HepG2 (cell line): ENCODE results near the gene ALKBH2. TPM values are rescaled to one million over a fixed set of nuclear protein-coding genes. Genes with fewer than 3 reads are reported as not detected.
A peak's percentile ranks its signal among the peaks of the same experiment; 100 is the strongest.

Experiments
- EED ChIP-seq: sonication (generic); formaldehyde crosslinking; IDR thresholded peaks from 2 replicates; pipeline ENCODE4 v1.5.0; 2020; ENCODE audit warnings: mild to moderate bottlenecking, missing genetic modification reagents
- FOXJ3 ChIP-seq: sonication (generic); formaldehyde crosslinking; IDR thresholded peaks from 2 replicates; pipeline ENCODE4 v1.4.0; 2020; ENCODE audit warnings: missing genetic modification reagents, mild to moderate bottlenecking, borderline replicate concordance
- HDAC6 ChIP-seq: fragments of 200-600 bp; sonication (generic); IDR thresholded peaks from 2 replicates; pipeline ENCODE4 v1.7.0; 2017; ENCODE audit warnings: mild to moderate bottlenecking, antibody characterized with exemption, low read length, low read depth
- HNF4A ChIP-seq: sonication (generic); formaldehyde crosslinking; IDR thresholded peaks from 2 replicates; pipeline ENCODE4 v1.4.0; 2020; ENCODE audit warnings: missing genetic modification reagents
- HOXA3 ChIP-seq: sonication (generic); formaldehyde crosslinking; IDR thresholded peaks from 2 replicates; pipeline ENCODE4 v1.5.0; 2020; ENCODE audit warnings: missing genetic modification reagents
- IRX3 ChIP-seq: sonication (generic); formaldehyde crosslinking; IDR thresholded peaks from 2 replicates; pipeline ENCODE4 v1.8.1; 2023; ENCODE audit warnings: mild to moderate bottlenecking, low read depth, missing genetic modification reagents, borderline replicate concordance
- LCORL ChIP-seq, 2 experiments: fragments of 450-650 bp in 1 of 2; sonication (generic) in 1 of 2; formaldehyde crosslinking in 1 of 2; IDR thresholded peaks; 2 replicates each; pipeline versions ENCODE4 v1.5.0 to v1.6.1; 2017 to 2020; ENCODE audit warnings: antibody characterized with exemption in 1 of 2, missing genetic modification reagents in 1 of 2
- NBN ChIP-seq: fragments of 450-650 bp; conservative IDR thresholded peaks from 2 replicates; pipeline ENCODE4 v1.6.1; 2017
- NFKB2 ChIP-seq: sonication (generic); formaldehyde crosslinking; IDR thresholded peaks from 2 replicates; pipeline ENCODE4 v1.4.0; 2020; ENCODE audit warnings: missing genetic modification reagents, borderline replicate concordance
- NFYB ChIP-seq: sonication (generic); formaldehyde crosslinking; IDR thresholded peaks from 2 replicates; pipeline ENCODE4 v1.4.0; 2020; ENCODE audit warnings: missing genetic modification reagents
- PAX8 ChIP-seq: sonication (generic); formaldehyde crosslinking; IDR thresholded peaks from 2 replicates; pipeline ENCODE4 v1.8.0; 2022; ENCODE audit warnings: mild to moderate bottlenecking, missing genetic modification reagents, borderline replicate concordance
- POGZ ChIP-seq: sonication (generic); formaldehyde crosslinking; IDR thresholded peaks from 2 replicates; pipeline ENCODE4 v1.4.0; 2020; ENCODE audit warnings: mild to moderate bottlenecking, missing genetic modification reagents
- ZBTB7B ChIP-seq: sonication (generic); formaldehyde crosslinking; IDR thresholded peaks from 2 replicates; pipeline ENCODE4 v1.4.0; 2020; ENCODE audit warnings: missing genetic modification reagents
- ZBTB8A ChIP-seq: sonication (generic); formaldehyde crosslinking; IDR thresholded peaks from 2 replicates; pipeline ENCODE4 v1.4.0; 2020; ENCODE audit warnings: mild to moderate bottlenecking, low read depth, missing genetic modification reagents, borderline replicate concordance
- ZFP41 ChIP-seq: sonication (generic); formaldehyde crosslinking; IDR thresholded peaks from 2 replicates; pipeline ENCODE4 v1.4.0; 2020; ENCODE audit warnings: mild to moderate bottlenecking, missing genetic modification reagents, borderline replicate concordance
- ZNF225 ChIP-seq: sonication (generic); formaldehyde crosslinking; IDR thresholded peaks from 2 replicates; pipeline ENCODE4 v1.4.0; 2020; ENCODE audit warnings: mild to moderate bottlenecking, missing genetic modification reagents
- ZNF274 ChIP-seq: sonication (generic); formaldehyde crosslinking; IDR thresholded peaks from 2 replicates; pipeline ENCODE4 v1.5.1; 2020; ENCODE audit warnings: mild to moderate bottlenecking, missing genetic modification reagents
- ZNF660 ChIP-seq: sonication (generic); formaldehyde crosslinking; IDR thresholded peaks from 2 replicates; pipeline ENCODE4 v1.5.1; 2020; ENCODE audit warnings: mild to moderate bottlenecking, low read depth, missing genetic modification reagents, borderline replicate concordance
- polyA plus RNA-seq, 8 experiments: library from polyadenylated mRNA; depleted of rRNA in 3 of 8; stranded (reverse) in 7 of 8; unstranded in 1 of 8; fragments of >200 nt; fragmentation: Illumina TruSeq in 4 of 8; extraction: Trizol in 4 of 8; gene quantifications; 2 replicates each; pipeline versions ENCODE4 v1.2.1 to v1.2.3, GENCODE V29; 2011 to 2016; ENCODE audit warnings: low read depth in 4 of 8, missing spikeins in 1 of 8, mixed read lengths in 1 of 8; ENCODE audit not compliant: insufficient read depth in 1 of 8
- total RNA-seq, 5 experiments: library from RNA; depleted of rRNA; stranded (reverse); fragments of >200 nt; fragmentation: Illumina TruSeq; extraction: Trizol; gene quantifications; 2 replicates each; pipeline ENCODE4 v1.2.3, GENCODE V29; 2016; ENCODE audit warnings: low read depth in 1 of 5
- TF ChIP-seq, protein P1 (sequence below): sonication (generic); formaldehyde crosslinking; IDR thresholded peaks from 2 replicates; pipeline ENCODE4 v1.4.0; 2020; ENCODE audit warnings: mild to moderate bottlenecking, missing genetic modification reagents
- TF ChIP-seq, protein P2 (sequence below): IDR thresholded peaks from 2 replicates; pipeline ENCODE4 v1.6.1; 2012; ENCODE audit warnings: low read depth, low read length, improper control_type of control experiment
- TF ChIP-seq, protein P3 (sequence below): sonication (generic); formaldehyde crosslinking; IDR thresholded peaks from 2 replicates; pipeline ENCODE4 v1.4.0; 2020; ENCODE audit warnings: missing genetic modification reagents, borderline replicate concordance
- TF ChIP-seq, protein P4 (sequence below): sonication (generic); formaldehyde crosslinking; IDR thresholded peaks from 2 replicates; pipeline ENCODE4 v1.5.1; 2020; ENCODE audit warnings: missing genetic modification reagents, mild to moderate bottlenecking, borderline replicate concordance

Gene ALKBH2
- total and polyA plus RNA-seq, 2 of the 13 experiments (the other 11 are each of a cell fraction or from before 2014, with no cell fraction given) = 21.0 to 40.5 TPM

DNA sequence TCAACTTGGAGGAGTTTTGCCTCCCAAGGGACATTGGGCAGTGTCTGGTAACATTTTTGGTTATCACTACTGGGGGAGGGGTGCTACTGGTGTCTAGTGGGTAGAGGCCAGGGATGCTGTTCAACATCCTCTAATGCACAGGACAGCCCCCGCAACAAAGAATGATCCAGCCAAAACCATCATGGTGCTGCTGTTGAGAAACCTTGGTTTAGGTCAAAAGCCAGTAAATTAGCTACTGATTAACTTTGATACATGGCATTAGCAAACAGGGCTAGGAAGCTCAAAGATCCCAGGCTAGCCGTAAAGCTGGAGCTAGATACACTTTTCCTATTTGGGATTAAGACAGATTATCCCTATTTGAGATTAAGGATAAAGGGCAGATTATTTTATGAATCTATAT lies 8.8 kb downstream of the ALKBH2 start (continued):
- TF ChIP-seq POGZ (CRISPR knock-in tag) (0 out of 2 replicates have a peak, but pooled peaks have one; percentile 52), LCORL (IDR thresholded peaks at IDR 0.05) (no peak), LCORL (CRISPR knock-in tag; IDR thresholded peaks at IDR 0.05) (peak; percentile 52; the same call in 1 of the 2 replicates), ZFP41 (no peak), NFYB (CRISPR knock-in tag) (no peak), NFKB2 (no peak), FOXJ3 (CRISPR knock-in tag) (no peak), NBN (no peak), ZBTB7B (CRISPR knock-in tag) (no peak), ZNF225 (CRISPR knock-in tag) (no peak), HOXA3 (CRISPR knock-in tag) (no peak), ZNF660 (CRISPR knock-in tag) (no peak), ZBTB8A (CRISPR knock-in tag) (no peak), ZNF274 (CRISPR knock-in tag) (no peak), HDAC6 (no peak), PAX8 (CRISPR knock-in tag) (no peak), IRX3 (CRISPR knock-in tag) (no peak), EED (CRISPR knock-in tag) (no peak), HNF4A (CRISPR knock-in tag) (peak; percentile 59)
- TF ChIP-seq, protein P1, sequence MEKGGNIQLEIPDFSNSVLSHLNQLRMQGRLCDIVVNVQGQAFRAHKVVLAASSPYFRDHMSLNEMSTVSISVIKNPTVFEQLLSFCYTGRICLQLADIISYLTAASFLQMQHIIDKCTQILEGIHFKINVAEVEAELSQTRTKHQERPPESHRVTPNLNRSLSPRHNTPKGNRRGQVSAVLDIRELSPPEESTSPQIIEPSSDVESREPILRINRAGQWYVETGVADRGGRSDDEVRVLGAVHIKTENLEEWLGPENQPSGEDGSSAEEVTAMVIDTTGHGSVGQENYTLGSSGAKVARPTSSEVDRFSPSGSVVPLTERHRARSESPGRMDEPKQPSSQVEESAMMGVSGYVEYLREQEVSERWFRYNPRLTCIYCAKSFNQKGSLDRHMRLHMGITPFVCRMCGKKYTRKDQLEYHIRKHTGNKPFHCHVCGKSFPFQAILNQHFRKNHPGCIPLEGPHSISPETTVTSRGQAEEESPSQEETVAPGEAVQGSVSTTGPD (CRISPR knock-in tag) = no peak
- TF ChIP-seq, protein P2, sequence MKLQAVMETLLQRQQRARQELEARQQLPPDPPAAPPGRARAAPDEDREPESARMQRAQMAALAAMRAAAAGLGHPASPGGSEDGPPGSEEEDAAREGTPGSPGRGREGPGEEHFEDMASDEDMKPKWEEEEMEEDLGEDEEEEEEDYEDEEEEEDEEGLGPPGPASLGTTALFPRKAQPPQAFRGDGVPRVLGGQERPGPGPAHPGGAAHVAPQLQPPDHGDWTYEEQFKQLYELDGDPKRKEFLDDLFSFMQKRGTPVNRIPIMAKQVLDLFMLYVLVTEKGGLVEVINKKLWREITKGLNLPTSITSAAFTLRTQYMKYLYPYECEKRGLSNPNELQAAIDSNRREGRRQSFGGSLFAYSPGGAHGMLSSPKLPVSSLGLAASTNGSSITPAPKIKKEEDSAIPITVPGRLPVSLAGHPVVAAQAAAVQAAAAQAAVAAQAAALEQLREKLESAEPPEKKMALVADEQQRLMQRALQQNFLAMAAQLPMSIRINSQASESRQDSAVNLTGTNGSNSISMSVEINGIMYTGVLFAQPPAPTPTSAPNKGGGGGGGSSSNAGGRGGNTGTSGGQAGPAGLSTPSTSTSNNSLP = peak; percentile 72
- TF ChIP-seq, protein P3, sequence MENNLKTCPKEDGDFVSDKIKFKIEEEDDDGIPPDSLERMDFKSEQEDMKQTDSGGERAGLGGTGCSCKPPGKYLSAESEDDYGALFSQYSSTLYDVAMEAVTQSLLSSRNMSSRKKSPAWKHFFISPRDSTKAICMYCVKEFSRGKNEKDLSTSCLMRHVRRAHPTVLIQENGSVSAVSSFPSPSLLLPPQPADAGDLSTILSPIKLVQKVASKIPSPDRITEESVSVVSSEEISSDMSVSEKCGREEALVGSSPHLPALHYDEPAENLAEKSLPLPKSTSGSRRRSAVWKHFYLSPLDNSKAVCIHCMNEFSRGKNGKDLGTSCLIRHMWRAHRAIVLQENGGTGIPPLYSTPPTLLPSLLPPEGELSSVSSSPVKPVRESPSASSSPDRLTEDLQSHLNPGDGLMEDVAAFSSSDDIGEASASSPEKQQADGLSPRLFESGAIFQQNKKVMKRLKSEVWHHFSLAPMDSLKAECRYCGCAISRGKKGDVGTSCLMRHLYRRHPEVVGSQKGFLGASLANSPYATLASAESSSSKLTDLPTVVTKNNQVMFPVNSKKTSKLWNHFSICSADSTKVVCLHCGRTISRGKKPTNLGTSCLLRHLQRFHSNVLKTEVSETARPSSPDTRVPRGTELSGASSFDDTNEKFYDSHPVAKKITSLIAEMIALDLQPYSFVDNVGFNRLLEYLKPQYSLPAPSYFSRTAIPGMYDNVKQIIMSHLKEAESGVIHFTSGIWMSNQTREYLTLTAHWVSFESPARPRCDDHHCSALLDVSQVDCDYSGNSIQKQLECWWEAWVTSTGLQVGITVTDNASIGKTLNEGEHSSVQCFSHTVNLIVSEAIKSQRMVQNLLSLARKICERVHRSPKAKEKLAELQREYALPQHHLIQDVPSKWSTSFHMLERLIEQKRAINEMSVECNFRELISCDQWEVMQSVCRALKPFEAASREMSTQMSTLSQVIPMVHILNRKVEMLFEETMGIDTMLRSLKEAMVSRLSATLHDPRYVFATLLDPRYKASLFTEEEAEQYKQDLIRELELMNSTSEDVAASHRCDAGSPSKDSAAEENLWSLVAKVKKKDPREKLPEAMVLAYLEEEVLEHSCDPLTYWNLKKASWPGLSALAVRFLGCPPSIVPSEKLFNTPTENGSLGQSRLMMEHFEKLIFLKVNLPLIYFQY (CRISPR knock-in tag) = no peak
- TF ChIP-seq, protein P4, sequence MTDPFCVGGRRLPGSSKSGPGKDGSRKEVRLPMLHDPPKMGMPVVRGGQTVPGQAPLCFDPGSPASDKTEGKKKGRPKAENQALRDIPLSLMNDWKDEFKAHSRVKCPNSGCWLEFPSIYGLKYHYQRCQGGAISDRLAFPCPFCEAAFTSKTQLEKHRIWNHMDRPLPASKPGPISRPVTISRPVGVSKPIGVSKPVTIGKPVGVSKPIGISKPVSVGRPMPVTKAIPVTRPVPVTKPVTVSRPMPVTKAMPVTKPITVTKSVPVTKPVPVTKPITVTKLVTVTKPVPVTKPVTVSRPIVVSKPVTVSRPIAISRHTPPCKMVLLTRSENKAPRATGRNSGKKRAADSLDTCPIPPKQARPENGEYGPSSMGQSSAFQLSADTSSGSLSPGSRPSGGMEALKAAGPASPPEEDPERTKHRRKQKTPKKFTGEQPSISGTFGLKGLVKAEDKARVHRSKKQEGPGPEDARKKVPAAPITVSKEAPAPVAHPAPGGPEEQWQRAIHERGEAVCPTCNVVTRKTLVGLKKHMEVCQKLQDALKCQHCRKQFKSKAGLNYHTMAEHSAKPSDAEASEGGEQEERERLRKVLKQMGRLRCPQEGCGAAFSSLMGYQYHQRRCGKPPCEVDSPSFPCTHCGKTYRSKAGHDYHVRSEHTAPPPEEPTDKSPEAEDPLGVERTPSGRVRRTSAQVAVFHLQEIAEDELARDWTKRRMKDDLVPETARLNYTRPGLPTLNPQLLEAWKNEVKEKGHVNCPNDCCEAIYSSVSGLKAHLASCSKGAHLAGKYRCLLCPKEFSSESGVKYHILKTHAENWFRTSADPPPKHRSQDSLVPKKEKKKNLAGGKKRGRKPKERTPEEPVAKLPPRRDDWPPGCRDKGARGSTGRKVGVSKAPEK (CRISPR knock-in tag) = no peak
